Right ventricle myocardium inferior (tissue), 1 donor: ENCODE data around the gene OAT. TPM values are rescaled to one million over a fixed set of nuclear protein-coding genes. Genes with fewer than 3 reads are reported as not detected.

Experiments
- ATAC-seq: fragments of 200-7000 bp; cut with Tn5 transposase; one replicate; pipeline ENCODE4 v1.9.1; 2020; ENCODE audit warnings: mild to moderate bottlenecking, moderate library complexity
- DNase-seq: peaks from one replicate; pipeline ENCODE4 v3.0.0; 2021; ENCODE audit errors: missing footprints
- intact Hi-C: fragments of 100-400 bp; cut with DNase I; formaldehyde crosslinking; loops from one replicate; pipeline ENCODE4 v1.11.0; 2022
- total RNA-seq: library from RNA; stranded (reverse); fragmentation: NEBNext Ultra II Directional; extraction: Animal tissue kit (Norgen Biotek cat#: 25700); gene quantifications from one replicate; pipeline ENCODE4 v1.2.1, GENCODE V29; 2021
- donor health status: DM: no; HTN: yes; CAD: no; lungs with severe emphysema.

Gene OAT
- total RNA-seq, 1 donor from 2014 or later: 27.3 TPM

DNA sequence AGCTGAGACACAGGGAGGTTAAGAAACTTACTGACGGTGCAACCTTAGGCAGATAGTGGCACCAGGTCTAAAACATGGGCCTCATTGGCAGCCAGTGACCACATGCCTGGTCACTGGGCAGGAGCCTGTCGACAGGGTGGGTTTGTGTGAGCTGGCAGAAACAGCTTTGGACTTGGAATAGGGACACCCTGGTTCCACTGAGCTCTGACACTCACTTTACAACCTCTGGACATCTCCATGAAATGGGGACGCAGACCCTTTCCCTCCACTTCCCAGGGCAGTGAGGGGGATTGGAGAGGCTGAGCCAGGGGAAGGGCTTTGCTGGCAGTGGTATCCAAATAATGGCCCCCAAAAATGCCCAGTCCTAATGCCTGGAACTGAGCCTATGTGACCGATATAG lies 49.7 kb downstream of the OAT start:
- intact Hi-C loops: no loop called here
- DNase-seq: no peak
- ATAC-seq: no peak

DNA sequence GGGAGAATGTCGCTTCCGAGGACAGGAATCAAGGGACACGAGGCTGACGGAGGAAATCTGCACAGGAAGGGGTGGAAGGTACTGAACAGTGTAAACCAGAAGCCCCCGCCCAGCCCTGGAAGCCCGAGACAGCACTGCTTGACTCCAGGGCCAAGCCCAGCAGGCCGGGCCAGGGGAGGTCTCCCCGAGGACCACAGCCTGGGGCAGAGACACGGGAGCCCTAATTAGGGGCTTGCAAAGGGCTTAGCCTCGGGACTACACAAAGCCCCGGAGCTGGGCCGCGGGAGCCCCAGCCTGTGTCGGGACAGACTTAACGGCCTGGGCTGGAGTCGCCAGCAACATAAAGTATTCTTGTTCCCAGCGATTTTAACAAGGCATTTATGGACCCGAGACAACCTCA lies 50.8 kb downstream of the OAT start:
- intact Hi-C loops: no loop called here
- DNase-seq (peak; percentile 14), ATAC-seq (no peak)

DNA sequence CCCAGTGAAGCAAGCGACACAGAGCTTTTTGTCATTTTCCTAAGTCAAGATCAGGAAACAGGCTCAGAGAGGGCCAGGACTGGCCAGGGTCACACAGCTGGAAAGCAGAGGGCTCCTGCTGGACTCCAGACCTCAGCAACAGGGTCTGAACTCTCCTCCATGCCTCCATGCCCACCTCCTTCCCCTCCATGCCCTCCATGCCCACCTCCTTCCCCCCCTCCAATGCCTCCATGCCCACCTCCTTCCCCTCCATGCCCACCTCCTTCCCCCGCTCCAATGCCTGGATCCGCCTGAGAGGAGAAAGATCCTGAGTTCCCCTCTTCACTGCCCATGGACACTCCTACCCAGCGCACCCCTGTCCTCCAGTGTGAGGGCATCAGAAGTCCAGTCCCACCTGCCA lies 51.3 kb downstream of the OAT start:
- intact Hi-C loops: no loop called here
- ATAC-seq (no peak), DNase-seq (peak; percentile 6)

DNA sequence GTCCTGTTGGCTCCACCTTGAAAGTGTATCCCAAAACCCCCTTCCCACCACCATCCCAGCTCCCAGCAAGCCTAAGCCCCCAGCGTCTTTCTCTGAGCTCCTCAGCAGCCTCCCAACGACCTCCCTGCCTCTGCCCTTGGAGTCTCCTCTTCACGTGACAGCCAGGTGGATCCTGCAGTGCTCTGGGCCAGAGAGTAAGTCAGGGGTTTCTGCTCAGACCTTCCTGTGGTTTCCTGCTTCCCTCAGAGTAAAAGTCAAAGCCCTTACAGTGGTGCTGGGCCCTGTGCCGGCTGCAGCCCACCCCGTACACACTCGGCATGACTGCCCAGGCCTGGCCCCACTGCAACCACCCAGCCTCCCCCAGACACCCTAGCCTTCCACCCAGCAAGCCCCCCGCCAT lies 51.9 kb downstream of the OAT start:
- DNase-seq (peak; percentile 57), ATAC-seq (no peak)
- intact Hi-C loops: no loop called here

DNA sequence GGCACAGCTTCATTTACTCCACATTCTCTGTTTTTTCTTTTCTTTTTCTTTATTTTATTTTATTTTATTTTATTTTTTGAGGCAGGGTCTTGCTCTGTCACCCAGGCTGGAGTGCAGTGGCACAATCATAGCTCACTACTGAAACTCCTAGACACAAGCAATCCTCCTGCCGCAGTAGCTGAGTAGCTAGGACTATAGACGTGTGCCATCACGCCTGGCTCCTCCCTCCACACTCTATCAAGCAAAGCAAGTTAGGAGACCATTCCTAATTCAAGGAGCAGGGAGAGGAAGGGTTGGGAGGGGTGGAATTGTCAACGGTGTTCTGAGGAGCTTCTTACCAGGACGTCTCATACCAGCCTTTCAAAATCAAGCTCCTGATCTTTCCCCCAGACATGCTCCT lies 52.4 kb downstream of the OAT start:
- intact Hi-C loops: no loop called here
- ATAC-seq (no peak), DNase-seq (no peak)

DNA sequence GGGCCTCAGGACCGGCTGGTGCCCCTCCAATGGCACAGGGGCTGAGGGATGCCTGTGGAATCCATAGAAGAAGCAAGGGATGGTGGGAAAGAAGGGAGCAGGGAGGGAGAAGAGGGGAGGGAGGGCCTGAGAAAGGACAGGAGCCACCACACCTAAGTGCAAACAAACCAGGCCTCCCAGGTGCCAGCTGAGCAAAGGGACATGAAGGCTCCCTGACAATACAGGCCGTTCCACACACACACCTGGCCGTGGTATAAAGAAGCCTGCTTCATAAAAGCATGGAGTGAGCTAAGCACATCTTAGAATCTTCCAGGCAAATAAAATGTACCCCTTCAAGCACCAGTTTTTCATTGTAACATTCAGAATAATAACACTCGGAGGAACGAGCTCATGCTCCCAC lies 54.0 kb downstream of the OAT start:
- intact Hi-C loops: no loop called here
- DNase-seq (no peak), ATAC-seq (no peak)

DNA sequence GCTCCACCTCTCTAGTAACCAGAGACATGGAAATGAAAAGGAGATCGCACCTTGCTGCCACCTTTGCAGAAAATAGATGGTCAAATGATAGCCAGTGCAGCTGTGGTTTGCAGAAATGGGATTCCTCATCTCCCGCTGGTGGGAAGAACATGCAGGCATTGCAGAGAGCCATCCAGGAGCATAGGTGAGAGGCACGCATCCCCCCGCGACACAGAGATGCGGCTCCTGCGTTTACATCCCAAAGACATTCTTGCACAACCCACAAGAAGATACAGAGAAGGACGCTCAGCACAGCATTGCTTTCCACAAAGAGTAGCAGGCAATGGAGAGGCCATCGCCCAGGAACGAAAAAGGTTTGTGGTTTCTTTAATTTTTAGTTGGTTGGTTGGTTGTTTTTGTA lies 56.2 kb downstream of the OAT start:
- intact Hi-C loops: no loop called here
- ATAC-seq: no peak
- no peak for DNase-seq

DNA sequence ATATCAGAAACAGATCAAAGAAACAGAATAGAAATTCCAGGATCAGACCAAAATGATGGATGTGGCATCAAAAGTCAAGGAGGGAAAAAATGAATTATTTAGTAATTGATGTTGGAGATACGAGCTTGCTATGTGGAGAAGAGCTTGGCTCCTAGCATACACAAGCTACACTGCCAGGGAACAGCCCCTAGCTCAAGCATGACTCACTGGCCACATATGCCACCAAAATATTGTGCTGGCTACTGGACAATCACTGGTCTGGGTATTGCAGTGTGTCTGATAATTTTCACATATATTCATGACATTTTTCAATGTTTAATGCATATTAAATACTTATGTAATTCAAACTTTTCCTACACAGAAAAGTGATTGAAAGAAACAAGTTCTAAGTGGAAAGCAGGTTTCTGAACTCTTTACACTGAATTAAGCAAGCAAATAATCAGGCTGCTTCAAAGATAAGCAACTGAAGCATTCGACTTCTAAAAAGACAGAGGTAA lies 59.3 kb downstream of the OAT start:
- intact Hi-C loops: no loop called here
- ATAC-seq (no peak), DNase-seq (no peak)

DNA sequence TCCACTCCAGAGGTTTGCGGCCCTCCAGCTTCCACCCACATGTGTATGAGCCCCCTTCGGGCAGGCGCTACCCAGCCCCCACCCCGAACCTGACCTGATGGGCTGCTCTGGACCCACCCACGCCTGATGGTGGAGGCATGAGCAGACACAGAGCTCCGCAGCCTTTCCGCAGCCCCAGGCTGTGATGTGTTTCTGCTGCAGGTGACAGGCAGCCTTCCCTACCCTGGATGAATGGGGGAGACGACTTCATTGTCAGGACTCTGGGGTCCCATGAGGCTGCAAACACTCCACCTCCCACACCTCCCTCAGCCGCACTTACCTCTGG lies 61.2 kb downstream of the OAT start:
- ATAC-seq (no peak), DNase-seq (no peak)
- intact Hi-C loops: no loop called here

DNA sequence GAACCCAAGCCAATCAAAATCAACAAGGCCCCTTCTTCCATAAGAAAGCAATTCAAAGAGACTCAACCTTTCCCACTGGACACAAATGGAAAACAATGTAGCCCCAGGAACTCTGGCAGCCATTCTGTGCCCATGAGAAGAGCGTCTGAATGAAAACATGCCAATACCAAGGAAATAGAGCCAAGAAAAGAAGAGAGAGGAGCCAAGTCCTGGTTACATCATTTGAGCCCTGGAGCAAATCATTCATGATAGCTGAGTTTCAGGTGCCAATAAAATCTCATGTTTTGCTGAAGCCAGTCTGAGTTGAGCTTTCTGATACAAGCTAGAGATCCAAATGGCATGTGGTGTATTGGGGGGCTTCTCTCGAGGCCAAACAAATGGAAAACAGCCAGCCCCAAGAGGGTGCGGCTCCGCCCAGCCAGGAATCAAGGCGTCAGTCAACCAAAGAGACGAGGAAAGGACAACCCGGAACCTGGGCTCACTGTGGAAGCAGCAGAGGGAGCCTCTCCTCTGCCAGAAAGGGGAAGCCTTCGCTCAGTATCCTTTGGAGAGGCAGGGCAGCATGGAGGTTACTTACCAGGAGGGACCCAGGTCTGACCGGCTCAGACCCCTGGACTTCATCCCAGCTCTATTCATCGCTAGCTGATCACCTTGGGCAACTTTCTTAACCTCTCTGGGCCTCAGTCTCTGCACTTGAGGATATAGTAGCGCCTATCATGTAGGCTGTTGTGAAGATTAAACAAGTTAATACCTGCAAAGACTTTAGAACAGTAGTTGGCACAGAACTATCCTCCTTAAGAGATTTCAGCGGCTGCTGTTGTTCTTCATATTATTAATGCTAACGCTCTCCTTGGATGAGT lies 61.8 kb downstream of the OAT start:
- intact Hi-C loops: no loop called here
- no peak for DNase-seq
- no peak for ATAC-seq

DNA sequence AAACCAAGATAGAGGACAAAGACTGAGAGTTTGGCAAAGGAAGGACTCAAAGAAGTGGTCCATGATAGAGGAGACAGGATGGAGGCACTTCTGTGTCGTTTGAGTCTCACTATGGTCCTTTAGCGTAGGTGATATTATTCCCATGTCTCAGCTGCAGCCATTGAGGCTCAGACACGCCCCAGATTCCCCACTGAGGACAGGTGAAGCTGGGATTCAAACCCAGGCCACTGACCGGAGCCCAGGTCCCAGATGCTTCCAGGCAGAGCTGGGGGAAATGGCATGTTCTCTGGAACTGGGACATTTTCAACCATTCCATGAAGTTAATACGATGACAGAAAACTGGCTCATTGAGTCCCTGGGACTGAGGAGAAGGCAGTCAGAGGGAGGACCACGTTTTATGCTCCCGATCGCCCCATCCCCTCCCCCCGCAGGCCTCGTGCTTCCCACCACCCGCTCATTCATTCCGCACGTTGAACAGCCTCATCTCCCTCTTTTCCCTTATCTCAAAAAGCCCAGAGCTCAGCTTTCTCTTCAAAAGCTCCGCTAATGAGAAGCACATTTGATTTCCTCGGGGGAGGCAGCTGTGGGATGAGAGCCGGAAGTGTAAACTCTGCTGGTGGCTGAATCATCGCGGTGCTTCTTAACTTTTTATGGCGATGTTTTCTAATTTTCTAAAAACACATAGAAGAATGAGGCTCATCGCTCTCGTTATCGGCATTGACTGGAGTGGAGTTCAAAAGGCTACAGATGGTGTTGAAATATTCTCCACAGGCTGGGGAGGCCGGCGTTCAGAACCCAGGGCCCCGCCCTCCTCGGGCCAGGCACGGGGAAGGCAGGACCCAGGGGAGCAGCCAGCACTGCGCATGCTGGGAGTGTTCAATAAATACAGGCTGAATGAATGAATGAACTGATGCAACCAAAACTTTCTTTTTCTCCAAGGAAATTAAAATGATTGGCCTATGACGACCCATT lies 64.0 kb downstream of the OAT start:
- ATAC-seq: peak; percentile 91

DNA sequence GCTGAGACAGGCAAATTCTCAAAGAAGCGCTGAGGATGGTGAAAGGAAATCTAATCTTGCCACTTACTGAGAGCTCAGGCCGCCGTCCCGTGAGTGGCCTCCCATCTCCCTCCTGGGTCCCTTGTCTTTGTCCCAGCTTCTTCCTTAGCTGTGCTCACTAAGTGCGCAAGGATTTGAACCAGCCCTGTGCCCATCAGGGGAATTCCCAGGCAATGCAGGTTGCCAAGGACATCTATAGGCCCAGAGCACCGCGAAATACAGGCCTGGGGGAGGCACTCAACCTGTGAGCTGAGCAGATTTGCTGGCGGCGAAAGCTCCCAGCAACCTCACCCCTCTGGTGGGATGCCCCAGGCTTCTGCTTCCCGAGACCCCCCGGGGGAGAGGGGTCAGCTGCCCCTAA lies 64.8 kb downstream of the OAT start:
- intact Hi-C loops: no loop called here
- ATAC-seq (no peak), DNase-seq (no peak)

More for the DNA sequence above, 64.0 kb downstream of the OAT start:
- intact Hi-C loops: no loop called here
- DNase-seq: peak; percentile 81

DNA sequence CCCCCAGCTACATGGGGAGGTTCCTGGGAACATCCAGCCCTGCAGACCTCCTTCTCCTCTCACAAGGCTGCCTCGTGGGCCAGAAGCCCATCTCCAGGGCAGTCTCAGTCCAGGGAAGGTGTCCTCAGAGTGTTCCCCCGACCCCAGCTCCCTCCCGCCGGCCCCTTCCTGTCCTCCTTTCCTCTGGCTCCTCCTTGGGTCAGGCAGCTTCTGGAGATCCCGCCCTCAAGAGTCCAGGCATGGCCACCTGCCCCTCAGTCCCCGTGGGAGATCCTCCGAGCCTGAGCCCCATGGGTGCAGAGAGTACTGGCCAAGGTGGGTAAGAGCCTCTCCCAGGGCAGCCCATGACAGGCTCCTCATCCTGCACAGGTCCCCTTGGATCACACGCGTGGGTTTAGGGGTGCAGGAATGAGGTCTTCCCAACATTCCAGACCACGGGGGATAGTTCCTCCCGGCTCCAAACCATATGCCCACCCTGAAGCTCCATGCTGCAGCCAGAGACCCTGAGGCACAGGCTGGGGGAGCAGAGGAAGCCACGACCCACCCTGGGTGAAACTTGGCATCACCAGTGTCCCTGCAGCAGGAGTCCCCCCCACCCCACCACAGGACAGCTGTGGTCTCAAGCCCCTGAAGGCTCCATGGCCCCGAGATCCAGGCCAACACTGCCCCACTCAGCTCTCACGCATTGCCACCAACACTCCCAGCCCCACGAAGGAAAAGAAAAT lies 65.5 kb downstream of the OAT start:
- ATAC-seq (no peak), DNase-seq (no peak)
- intact Hi-C loops: no loop called here

DNA sequence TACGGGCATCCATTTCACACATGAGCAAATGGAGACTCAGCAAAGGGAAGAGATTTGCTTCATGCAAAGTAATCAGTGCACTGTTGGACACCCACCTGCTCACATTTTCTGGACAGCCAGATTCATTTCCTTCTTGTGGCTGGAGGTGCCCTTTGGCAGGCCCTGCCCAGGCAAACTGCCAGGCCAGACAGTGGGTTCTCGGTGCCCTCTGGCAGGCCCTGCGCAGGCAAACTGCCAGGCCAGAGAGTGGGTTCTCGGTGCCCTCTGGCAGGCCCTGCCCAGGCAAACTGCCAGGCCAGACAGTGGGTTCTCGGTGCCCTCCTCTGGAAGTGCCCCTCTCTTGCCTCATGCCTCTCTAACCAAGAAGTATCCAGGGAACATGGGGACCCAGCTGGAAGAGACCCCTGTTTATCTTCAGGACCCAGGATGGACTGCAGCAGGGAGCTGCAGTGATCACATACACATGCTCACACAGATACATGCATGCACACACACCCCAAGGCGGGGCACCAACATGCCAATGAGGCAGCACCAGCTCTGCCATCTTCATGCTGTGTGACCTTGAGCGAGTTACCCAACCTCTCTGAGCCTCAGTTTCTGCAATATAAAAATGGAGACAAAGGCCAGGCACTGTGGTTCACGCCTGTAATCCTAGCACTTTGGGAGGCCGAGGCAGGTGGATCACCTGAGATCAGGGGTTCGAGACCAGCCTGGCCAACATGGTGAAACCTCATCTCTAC lies 67.1 kb downstream of the OAT start:
- ATAC-seq: peak; percentile 49
- intact Hi-C loops: no loop called here
- no peak for DNase-seq

DNA sequence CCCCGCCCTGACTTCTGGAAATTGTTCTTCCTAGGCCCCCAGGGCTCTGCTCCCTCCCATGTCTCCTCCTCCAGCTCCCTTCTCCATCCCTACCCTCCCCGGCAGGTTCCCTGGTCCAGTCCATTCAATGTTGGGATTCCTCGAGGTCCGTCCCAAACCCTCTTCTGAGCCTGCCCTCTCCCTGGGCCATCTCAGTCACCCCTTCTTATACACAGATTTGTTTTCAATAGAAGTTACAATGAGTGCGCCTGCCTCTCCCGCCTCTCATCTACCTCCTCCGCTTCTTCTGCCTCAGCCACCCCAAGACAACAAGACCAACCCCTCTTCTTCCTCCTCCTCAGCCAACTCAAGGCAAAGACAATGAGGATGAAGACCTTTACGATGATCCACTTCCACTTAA lies 67.9 kb downstream of the OAT start:
- intact Hi-C loops: no loop called here
- DNase-seq: no peak
- ATAC-seq: no peak

DNA sequence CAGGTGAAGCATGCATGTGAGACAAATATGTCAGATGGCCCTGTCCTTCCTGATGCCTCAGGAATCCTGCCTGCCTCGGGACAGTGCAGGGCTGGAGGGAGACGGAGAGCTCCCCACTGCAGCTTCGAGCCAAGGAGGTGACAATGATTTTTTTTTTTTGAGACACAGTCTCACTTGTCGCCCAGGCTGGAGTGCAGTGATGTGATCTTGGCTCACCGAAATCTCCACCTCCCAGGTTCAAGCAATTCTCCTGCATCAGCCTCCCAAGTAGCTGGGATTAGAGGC lies 68.8 kb downstream of the OAT start:
- DNase-seq (no peak), ATAC-seq (no peak)
- intact Hi-C loops: no loop called here

DNA sequence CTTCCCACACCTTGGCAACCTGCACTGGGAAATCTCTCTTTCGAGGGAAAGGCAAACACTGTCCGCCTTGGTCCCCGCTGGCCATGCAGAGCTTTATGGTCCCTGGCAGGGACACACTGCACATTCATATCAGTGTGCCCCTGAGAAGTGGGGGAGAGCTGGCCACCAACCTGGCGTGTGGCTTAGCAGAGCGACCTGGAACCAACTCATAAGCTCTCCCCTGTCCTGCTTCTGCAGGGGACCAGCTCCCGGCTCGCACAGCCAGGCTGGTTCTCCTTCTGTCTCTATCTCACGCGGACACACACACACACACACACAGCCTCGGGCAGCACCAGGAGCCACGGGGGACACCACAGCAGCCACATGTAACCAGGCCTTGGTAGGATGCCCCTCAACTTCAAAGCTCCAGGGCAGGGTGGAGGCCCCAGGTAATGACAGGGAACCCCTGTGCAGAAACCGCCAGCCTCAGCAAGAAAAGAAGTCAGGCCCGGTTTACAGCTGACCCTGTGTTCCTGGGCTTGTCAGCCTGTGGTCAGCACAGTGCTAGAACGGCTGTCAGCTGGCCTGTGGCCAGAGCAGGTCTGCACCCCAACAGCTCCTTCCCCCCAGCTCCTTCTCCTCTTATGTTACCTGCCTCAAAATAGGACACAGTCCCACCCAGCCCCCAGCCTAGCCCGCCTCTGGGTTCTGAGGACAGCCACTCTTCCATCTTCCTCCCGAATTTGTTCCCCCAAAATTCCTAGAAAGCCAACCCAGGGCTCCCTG lies 69.3 kb downstream of the OAT start:
- ATAC-seq (no peak), DNase-seq (no peak)
- intact Hi-C loops: no loop called here

DNA sequence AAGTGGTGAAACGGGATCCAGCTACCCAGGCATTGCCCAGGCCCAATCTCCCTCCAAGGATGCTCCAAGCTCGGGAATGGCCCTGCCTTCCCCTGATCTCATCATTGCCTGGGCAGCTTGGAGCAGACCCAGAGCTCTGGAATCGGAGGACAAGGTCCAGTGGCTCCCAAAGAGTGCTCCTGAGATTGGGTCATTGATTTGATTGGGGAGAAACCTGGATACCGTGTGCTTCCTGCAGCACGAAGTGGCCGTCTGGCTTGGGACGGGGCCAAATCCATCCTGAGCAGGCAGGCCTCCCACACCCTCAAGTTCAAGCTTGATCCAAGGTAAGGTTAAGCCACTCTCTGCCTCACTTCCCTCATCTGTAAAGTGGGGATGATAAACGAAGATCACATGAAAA lies 69.9 kb downstream of the OAT start:
- intact Hi-C loops: no loop called here
- no peak for ATAC-seq
- DNase-seq: no peak
